Astrocyte (in vitro differentiated cells and primary cell): Measurements from ENCODE around the gene PHC3. TPM values are rescaled to one million over a fixed set of nuclear protein-coding genes. Genes with fewer than 3 reads are reported as not detected.
"Not testable (repeated sequence)": the region's sequence is repeated elsewhere in the genome, so short reads cannot be mapped to it uniquely, and the experiment has no call there.

ENCODE experiments used
- DNase-seq: peaks from one replicate; pipeline ENCODE4 v3.0.0-alpha.2; 2010; ENCODE audit warnings: low read depth
- FAIRE-seq: peaks from 2 replicates; lab custom pipeline; 2011; peaks lifted over from hg19 to GRCh38; lab: Jason Lieb, UNC
- H2AFZ ChIP-seq: 2 replicates; pipeline ENCODE4 v1.6.0; 2012; ENCODE audit warnings: low read depth, low read length, inconsistent platforms
- H3K27ac ChIP-seq: 2 replicates; pipeline ENCODE4 v1.5.1; 2011; ENCODE audit warnings: low read depth, low read length, inconsistent platforms
- H3K27me3 ChIP-seq: 2 replicates; pipeline ENCODE4 v1.6.0; 2011; ENCODE audit warnings: low read length, inconsistent platforms; ENCODE audit not compliant: insufficient read depth
- H3K36me3 ChIP-seq: 2 replicates; pipeline ENCODE4 v1.5.1; 2011; ENCODE audit warnings: low read length, inconsistent platforms; ENCODE audit not compliant: insufficient read depth
- H3K4me1 ChIP-seq: 2 replicates; pipeline ENCODE4 v1.5.1; 2011; ENCODE audit warnings: low read length, inconsistent platforms; ENCODE audit not compliant: insufficient read depth
- H3K4me2 ChIP-seq: 2 replicates; pipeline ENCODE4 v1.6.0; 2012; ENCODE audit warnings: low read length, inconsistent platforms
- H3K4me3 ChIP-seq: 2 replicates; pipeline ENCODE4 v1.5.1; 2011; ENCODE audit warnings: low read depth, mild to moderate bottlenecking, low read length, inconsistent platforms; ENCODE audit not compliant: insufficient read depth
- H3K79me2 ChIP-seq: 2 replicates; pipeline ENCODE4 v1.6.0; 2012; ENCODE audit warnings: mild to moderate bottlenecking, low read length, inconsistent platforms; ENCODE audit not compliant: insufficient read depth
- H3K9ac ChIP-seq: 2 replicates; pipeline ENCODE4 v1.6.0; 2012; ENCODE audit warnings: mild to moderate bottlenecking, low read length, inconsistent platforms
- H3K9me3 ChIP-seq: 2 replicates; pipeline ENCODE4 v1.5.1; 2012; ENCODE audit warnings: low read depth, mild to moderate bottlenecking, low read length, inconsistent platforms; ENCODE audit not compliant: insufficient read depth
- H4K20me1 ChIP-seq: 2 replicates; pipeline ENCODE4 v1.6.0; 2012; ENCODE audit warnings: low read length, inconsistent platforms; ENCODE audit not compliant: insufficient read depth
- H3K27ac Mint-ChIP-seq: one replicate; pipeline ENCODE4 v1.8.0; 2021; ENCODE audit warnings: mild to moderate bottlenecking, mixed read lengths; ENCODE audit not compliant: unreplicated experiment
- H3K27me3 Mint-ChIP-seq: one replicate; pipeline ENCODE4 v1.8.0; 2021; ENCODE audit warnings: low read depth, mixed read lengths; ENCODE audit not compliant: unreplicated experiment
- H3K36me3 Mint-ChIP-seq: one replicate; pipeline ENCODE4 v1.8.0; 2021; ENCODE audit warnings: low read depth, mixed read lengths; ENCODE audit not compliant: unreplicated experiment
- H3K4me1 Mint-ChIP-seq: one replicate; pipeline ENCODE4 v1.8.0; 2021; ENCODE audit warnings: low read depth, mixed read lengths; ENCODE audit not compliant: unreplicated experiment
- H3K4me3 Mint-ChIP-seq: one replicate; pipeline ENCODE4 v1.8.0; 2021; ENCODE audit warnings: mild to moderate bottlenecking, moderate library complexity, mixed read lengths; ENCODE audit not compliant: unreplicated experiment
- H3K9me3 Mint-ChIP-seq: one replicate; pipeline ENCODE4 v1.8.0; 2021; ENCODE audit warnings: mild to moderate bottlenecking, mixed read lengths; ENCODE audit not compliant: unreplicated experiment
- EZH2 ChIP-seq: IDR thresholded peaks from 2 replicates; pipeline ENCODE4 v1.6.1; 2012; ENCODE audit warnings: mild to moderate bottlenecking, low read length, inconsistent platforms; ENCODE audit not compliant: insufficient read depth
- total RNA-seq: library from RNA; stranded (reverse); gene quantifications from 2 replicates; pipeline ENCODE4 v1.2.1, GENCODE V29; 2021
- TF ChIP-seq, protein P1 (sequence below): IDR thresholded peaks from 2 replicates; pipeline ENCODE4 v1.5.1; 2011; ENCODE audit warnings: low read depth, mild to moderate bottlenecking, inconsistent platforms, low read length, moderate library complexity; ENCODE audit not compliant: insufficient read depth

PHC3 gene
- total RNA-seq, 1 donor from 2014 or later = 40.8 TPM

DNA sequence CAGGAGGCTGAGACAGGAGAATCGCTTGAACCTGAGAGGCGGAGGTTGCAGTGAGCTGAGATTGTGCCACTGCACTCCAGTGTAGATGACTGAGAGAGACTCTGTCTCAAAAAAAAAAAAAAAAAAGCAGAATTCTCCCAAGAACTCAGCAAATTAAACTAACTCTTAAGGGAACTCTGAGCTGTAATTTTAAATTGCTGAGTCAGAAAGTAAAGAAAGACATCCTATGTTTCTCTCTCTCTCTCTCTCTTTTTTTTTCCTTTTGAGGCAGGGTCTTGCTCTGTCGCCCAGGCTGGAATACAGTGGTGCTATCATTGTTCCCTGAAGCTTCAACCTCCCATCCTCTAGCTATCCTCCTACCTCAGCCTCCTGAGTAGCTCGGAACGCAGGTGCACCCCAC, 20.0 kb upstream of the PHC3 start:
- Mint-ChIP-seq H3K4me3 (no peak overlapping the region), H3K27ac (no peak overlapping the region), H3K9me3 (no peaks in the 10 kb centered on the region), H3K4me1 (peaks cover 5% of the 10 kb centered on the region), H3K27me3 (no peaks in the 10 kb centered on the region), H3K36me3 (no peaks in the 10 kb centered on the region)
- Histone ChIP-seq H3K9ac (no peak overlapping the region), H3K4me2 (no peak overlapping the region), H3K9me3 (no peaks in the 10 kb centered on the region), H3K27me3 (peaks cover 3% of the 10 kb centered on the region), H3K4me1 (no peaks in the 10 kb centered on the region), H3K27ac (no peak overlapping the region), H3K36me3 (no peaks in the 10 kb centered on the region), H3K4me3 (no peak overlapping the region), H3K79me2 (no peaks in the 10 kb centered on the region), H4K20me1 (no peaks in the 10 kb centered on the region), H2AFZ (no peak overlapping the region)
- TF ChIP-seq, protein P1, sequence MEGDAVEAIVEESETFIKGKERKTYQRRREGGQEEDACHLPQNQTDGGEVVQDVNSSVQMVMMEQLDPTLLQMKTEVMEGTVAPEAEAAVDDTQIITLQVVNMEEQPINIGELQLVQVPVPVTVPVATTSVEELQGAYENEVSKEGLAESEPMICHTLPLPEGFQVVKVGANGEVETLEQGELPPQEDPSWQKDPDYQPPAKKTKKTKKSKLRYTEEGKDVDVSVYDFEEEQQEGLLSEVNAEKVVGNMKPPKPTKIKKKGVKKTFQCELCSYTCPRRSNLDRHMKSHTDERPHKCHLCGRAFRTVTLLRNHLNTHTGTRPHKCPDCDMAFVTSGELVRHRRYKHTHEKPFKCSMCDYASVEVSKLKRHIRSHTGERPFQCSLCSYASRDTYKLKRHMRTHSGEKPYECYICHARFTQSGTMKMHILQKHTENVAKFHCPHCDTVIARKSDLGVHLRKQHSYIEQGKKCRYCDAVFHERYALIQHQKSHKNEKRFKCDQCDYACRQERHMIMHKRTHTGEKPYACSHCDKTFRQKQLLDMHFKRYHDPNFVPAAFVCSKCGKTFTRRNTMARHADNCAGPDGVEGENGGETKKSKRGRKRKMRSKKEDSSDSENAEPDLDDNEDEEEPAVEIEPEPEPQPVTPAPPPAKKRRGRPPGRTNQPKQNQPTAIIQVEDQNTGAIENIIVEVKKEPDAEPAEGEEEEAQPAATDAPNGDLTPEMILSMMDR = no peak
- no peak for TF ChIP-seq EZH2
- DNase-seq (no peak), FAIRE-seq (no peak)

DNA sequence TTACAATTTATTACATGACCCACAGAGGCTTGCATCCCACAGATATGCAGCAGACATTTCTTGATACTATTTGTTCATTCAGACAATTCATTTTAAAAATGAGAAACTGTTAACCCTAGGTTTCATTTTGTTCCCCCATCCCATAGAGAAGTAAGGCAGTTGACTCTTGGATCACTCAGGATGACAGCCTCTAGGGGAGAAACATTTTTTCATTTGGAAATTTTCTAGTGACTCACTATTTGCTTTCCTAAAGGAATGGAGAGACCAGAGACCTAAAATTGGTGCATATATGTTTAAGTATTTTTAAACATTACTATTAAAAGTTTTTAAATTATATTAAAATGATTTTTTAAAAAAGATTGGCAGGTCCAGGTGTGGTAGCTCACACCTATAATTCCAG, 19.5 kb upstream of the PHC3 start:
- Mint-ChIP-seq H3K27ac (no peak overlapping the region), H3K9me3 (no peaks in the 10 kb centered on the region), H3K4me3 (no peak overlapping the region), H3K27me3 (no peaks in the 10 kb centered on the region), H3K4me1 (peaks cover 5% of the 10 kb centered on the region), H3K36me3 (no peaks in the 10 kb centered on the region)
- Histone ChIP-seq H3K9me3 (no peaks in the 10 kb centered on the region), H3K4me3 (no peak overlapping the region), H3K27me3 (peaks cover 3% of the 10 kb centered on the region), H3K9ac (no peak overlapping the region), H3K4me2 (no peak overlapping the region), H3K36me3 (no peaks in the 10 kb centered on the region), H2AFZ (no peak overlapping the region), H3K27ac (no peak overlapping the region), H4K20me1 (no peaks in the 10 kb centered on the region), H3K4me1 (no peaks in the 10 kb centered on the region), H3K79me2 (no peaks in the 10 kb centered on the region)
- no peak for DNase-seq
- FAIRE-seq = no peak
- TF ChIP-seq, protein P1 = no peak
- TF ChIP-seq EZH2 = no peak

DNA sequence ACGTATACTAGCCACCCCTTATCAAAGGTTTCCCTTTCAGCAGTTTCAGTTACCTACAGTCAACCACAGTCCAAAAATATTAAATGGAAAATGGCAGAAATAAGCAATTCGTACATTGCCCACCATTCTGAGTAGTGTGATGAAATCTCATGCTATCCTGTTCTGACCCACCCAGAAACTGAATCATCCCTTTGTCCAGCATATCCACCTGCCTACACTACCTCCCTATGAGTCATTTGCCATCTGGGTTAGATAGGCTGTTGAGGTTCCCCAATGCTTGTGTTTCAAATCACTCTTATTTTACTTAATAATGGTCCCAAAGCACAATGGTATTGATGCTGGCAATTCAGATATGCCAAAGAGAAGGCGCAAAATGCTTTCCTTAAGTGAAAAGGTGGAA, 15.3 kb upstream of the PHC3 start:
- Histone ChIP-seq H3K27me3 (peaks cover 3% of the 10 kb centered on the region), H3K79me2 (no peaks in the 10 kb centered on the region), H3K36me3 (no peaks in the 10 kb centered on the region), H3K27ac (no peak overlapping the region), H3K9me3 (no peaks in the 10 kb centered on the region), H3K4me3 (no peak overlapping the region), H3K4me2 (no peak overlapping the region), H2AFZ (no peak overlapping the region), H4K20me1 (no peaks in the 10 kb centered on the region), H3K4me1 (no peaks in the 10 kb centered on the region), H3K9ac (no peak overlapping the region)
- no peak overlapping the region for H3K27ac Mint-ChIP-seq
- FAIRE-seq (no peak), DNase-seq (peak; percentile 27)
- peaks cover 2% of the 10 kb centered on the region for H3K36me3 Mint-ChIP-seq
- no peak overlapping the region for H3K4me3 Mint-ChIP-seq
- peaks cover 6% of the 10 kb centered on the region for H3K4me1 Mint-ChIP-seq
- H3K9me3 Mint-ChIP-seq = no peaks in the 10 kb centered on the region
- no peak for TF ChIP-seq EZH2
- TF ChIP-seq, protein P1 = no peak
- no peaks in the 10 kb centered on the region for H3K27me3 Mint-ChIP-seq

DNA sequence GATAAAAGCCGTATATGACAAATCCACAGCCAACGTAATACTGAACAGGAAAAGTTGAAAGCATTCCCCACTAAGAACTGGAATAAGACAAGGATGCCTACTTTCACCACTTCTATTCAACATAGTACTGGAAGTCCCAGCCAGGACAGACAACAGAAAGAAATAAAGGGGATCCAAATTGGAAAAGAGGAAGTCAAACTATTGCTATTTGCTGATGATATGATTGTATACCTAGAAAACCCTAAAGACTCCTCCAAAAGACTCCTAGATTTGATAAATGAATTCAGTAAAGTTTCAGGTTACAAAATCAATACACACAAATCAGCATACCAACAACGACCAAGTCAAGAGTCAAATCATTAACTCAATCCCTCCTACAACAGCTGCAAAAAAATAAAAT, 14.2 kb upstream of the PHC3 start:
- not testable (repeated sequence) for FAIRE-seq, H3K27me3 ChIP-seq, H2AFZ ChIP-seq, H3K79me2 ChIP-seq, H3K4me1 Mint-ChIP-seq, H3K4me1 ChIP-seq, H3K36me3 ChIP-seq, H3K9ac ChIP-seq, H3K27ac Mint-ChIP-seq, H3K9me3 ChIP-seq, H3K27me3 Mint-ChIP-seq, H3K27ac ChIP-seq, H3K36me3 Mint-ChIP-seq, H4K20me1 ChIP-seq, H3K4me2 ChIP-seq, DNase-seq, H3K4me3 ChIP-seq, H3K9me3 Mint-ChIP-seq
- peak overlapping the region; percentile 6 for H3K4me3 Mint-ChIP-seq
